HepG2 (cell line): ENCODE data around the gene RBM27. TPM values are rescaled to one million over a fixed set of nuclear protein-coding genes. Genes with fewer than 3 reads are reported as not detected.

Source experiments
- GRHL1 ChIP-seq: sonication (generic); formaldehyde crosslinking; conservative IDR thresholded peaks from 2 replicates; pipeline ENCODE4 v1.8.0; 2022; ENCODE audit warnings: missing genetic modification reagents
- KIAA2018 ChIP-seq: sonication (generic); formaldehyde crosslinking; IDR thresholded peaks from 2 replicates; pipeline ENCODE4 v1.5.0; 2020; ENCODE audit warnings: mild to moderate bottlenecking, missing genetic modification reagents, borderline replicate concordance
- SOX5 ChIP-seq: IDR thresholded peaks from 2 replicates; pipeline ENCODE4 v1.6.1; 2016; ENCODE audit warnings: borderline replicate concordance
- XRCC5 ChIP-seq: fragments of 200-400 bp; formaldehyde crosslinking; optimal IDR thresholded peaks from 2 replicates; pipeline ENCODE3; 2017; ENCODE audit warnings: mild to moderate bottlenecking, low read length
- ZNF207 ChIP-seq: fragments of 450-650 bp; IDR thresholded peaks from 2 replicates; pipeline ENCODE4 v1.6.1; 2016; ENCODE audit warnings: antibody characterized with exemption, borderline replicate concordance
- ZNF318 ChIP-seq: sonication (generic); formaldehyde crosslinking; IDR thresholded peaks from 2 replicates; pipeline ENCODE4 v1.4.0; 2020; ENCODE audit warnings: mild to moderate bottlenecking, missing genetic modification reagents
- ZNF333 ChIP-seq: sonication (generic); formaldehyde crosslinking; IDR thresholded peaks from 2 replicates; pipeline ENCODE4 v1.4.0; 2020; ENCODE audit warnings: mild to moderate bottlenecking, missing genetic modification reagents, borderline replicate concordance
- ZNF382 ChIP-seq: sonication (generic); formaldehyde crosslinking; IDR thresholded peaks from 2 replicates; pipeline ENCODE4 v1.5.0; 2020; ENCODE audit warnings: missing genetic modification reagents, mild to moderate bottlenecking, borderline replicate concordance
- ZNF563 ChIP-seq: sonication (generic); formaldehyde crosslinking; IDR thresholded peaks from 2 replicates; pipeline ENCODE4 v1.8.0; 2022; ENCODE audit warnings: mild to moderate bottlenecking, moderate library complexity, missing genetic modification reagents
- polyA plus RNA-seq, 8 experiments: library from polyadenylated mRNA; depleted of rRNA in 3 of 8; stranded (reverse) in 7 of 8; unstranded in 1 of 8; fragments of >200 nt; fragmentation: Illumina TruSeq in 4 of 8; extraction: Trizol in 4 of 8; gene quantifications; 2 replicates each; pipeline versions ENCODE4 v1.2.1 to v1.2.3, GENCODE V29; 2011 to 2016; ENCODE audit warnings: low read depth in 4 of 8, missing spikeins in 1 of 8, mixed read lengths in 1 of 8; ENCODE audit not compliant: insufficient read depth in 1 of 8
- total RNA-seq, 5 experiments: library from RNA; depleted of rRNA; stranded (reverse); fragments of >200 nt; fragmentation: Illumina TruSeq; extraction: Trizol; gene quantifications; 2 replicates each; pipeline ENCODE4 v1.2.3, GENCODE V29; 2016; ENCODE audit warnings: low read depth in 1 of 5

RBM27 gene
- total and polyA plus RNA-seq, 2 of the 13 experiments (the other 11 are each of a cell fraction or from before 2014, with no cell fraction given), result 12.9 to 23.4 TPM

GRCh38 chr5:146203011-146203871 lies at the start of gene RBM27 (continued):
- TF ChIP-seq KIAA2018 (no peak), ZNF207 (no peak), ZNF318 (CRISPR knock-in tag) (no peak), SOX5 (CRISPR knock-in tag) (no peak), XRCC5 (peak; percentile 95), ZNF333 (no peak), GRHL1 (no peak), ZNF382 (CRISPR knock-in tag) (no peak), ZNF563 (CRISPR knock-in tag) (no peak)
